Esophagus (tissue), 2 donors: ENCODE measurements around the gene AKAP10. TPM values are rescaled to one million over a fixed set of nuclear protein-coding genes. Genes with fewer than 3 reads are reported as not detected.
"Not testable (repeated sequence)": the region's sequence is repeated elsewhere in the genome, so short reads cannot be mapped to it uniquely, and the experiment has no call there.

Experiments
- H3K27ac ChIP-seq, 2 donors: one replicate each; pipeline ENCODE4 v1.5.1; 2013; ENCODE audit warnings: low read depth in 2 of 2, mild to moderate bottlenecking in 2 of 2, inconsistent platforms in 1 of 2, low read length in 1 of 2, moderate library complexity in 1 of 2
- H3K27me3 ChIP-seq, 2 donors: one replicate each; pipeline ENCODE4 v1.6.1; 2013; ENCODE audit warnings: low read length in 2 of 2, control low read depth in 1 of 2, mild to moderate bottlenecking in 1 of 2; ENCODE audit not compliant: insufficient read depth in 2 of 2, control insufficient read depth in 1 of 2
- H3K36me3 ChIP-seq, 2 donors: one replicate each; pipeline ENCODE4 v1.6.1; 2013; ENCODE audit warnings: low read length in 1 of 2; ENCODE audit not compliant: control insufficient read depth in 2 of 2, insufficient read depth in 2 of 2
- H3K4me1 ChIP-seq, 2 donors: one replicate each; pipeline ENCODE4 v1.6.1; 2013; ENCODE audit warnings: low read length in 1 of 2; ENCODE audit not compliant: control insufficient read depth in 2 of 2, insufficient read depth in 2 of 2
- H3K4me3 ChIP-seq, 2 donors: one replicate each; pipeline ENCODE4 v1.5.1; 2013; ENCODE audit warnings: low read length in 2 of 2, mild to moderate bottlenecking in 2 of 2, low read depth in 1 of 2, moderate library complexity in 1 of 2
- H3K9me3 ChIP-seq, 2 donors: one replicate each; pipeline ENCODE4 v1.6.1; 2013; ENCODE audit warnings: mild to moderate bottlenecking in 2 of 2, low read depth in 1 of 2, low read length in 1 of 2, moderate library complexity in 1 of 2; ENCODE audit not compliant: control insufficient read depth in 2 of 2, insufficient read depth in 1 of 2
- WGBS, 2 donors: extraction: QIAGEN DNeasy Blood & Tissue Kit; methylation state at CpG; one replicate each; pipeline ENCODE4 v1.1.7; 2013; 5-methylcytosine and 5-hydroxymethylcytosine counted together
- polyA plus RNA-seq, 2 donors: library from polyadenylated mRNA; stranded (reverse); fragments of 200-250 nt; gene quantifications; one replicate each; pipeline ENCODE4 v1.2.3, GENCODE V29; 2013
- donor health status: healthy with polysubstance abuse.
- donor health status: Bipolar disorder and iron deficiency.

Gene AKAP10
- polyA plus RNA-seq, 2 donors, result 5.5 to 6.2 TPM

- H3K27ac ChIP-seq, result no peak overlapping the region
- no peaks in the 10 kb centered on the region for H3K27me3 ChIP-seq
- H3K4me3 ChIP-seq, result no peak overlapping the region
- no peaks in the 10 kb centered on the region for H3K9me3 ChIP-seq
- peaks cover 0 to 6% of the 10 kb centered on the region in 2 donors for H3K36me3 ChIP-seq
- H3K4me1 ChIP-seq, result peaks cover 0 to 2% of the 10 kb centered on the region in 2 donors
These were observed 73.2 kb downstream of the AKAP10 start for GRCh38 chr17:19904412-19904811.

DNA sequence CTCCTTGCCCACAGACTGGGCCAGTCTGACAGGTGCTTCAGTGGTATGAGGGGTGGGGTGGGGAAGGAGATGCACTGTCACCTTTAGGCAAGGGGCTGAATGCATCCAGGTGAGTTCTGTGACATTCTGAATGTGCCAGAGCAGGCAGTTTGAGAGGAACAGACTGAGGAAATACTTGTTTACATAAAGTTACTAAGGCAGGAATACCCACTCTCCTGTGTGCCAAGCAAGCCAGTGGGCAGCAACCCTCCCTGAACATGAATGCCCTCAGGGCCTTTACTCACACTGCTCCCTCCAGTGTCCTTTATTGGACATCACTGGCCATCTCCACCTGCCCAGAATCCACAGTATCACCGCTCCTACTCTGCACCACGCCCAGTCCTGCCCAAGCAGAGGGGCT is 76.8 kb downstream of the AKAP10 start:
- Histone ChIP-seq H3K27me3 (no peaks in the 10 kb centered on the region), H3K4me1 (peaks cover 2 to 5% of the 10 kb centered on the region in 2 donors), H3K9me3 (no peaks in the 10 kb centered on the region), H3K27ac (no peak overlapping the region), H3K4me3 (no peak overlapping the region), H3K36me3 (peaks cover 0 to 5% of the 10 kb centered on the region in 2 donors)
- WGBS, 2 donors, result 95 to 98% methylated on average over 2 of the region's 2 CpGs

- H3K4me3 ChIP-seq, result no peak overlapping the region
- no peaks in the 10 kb centered on the region for H3K9me3 ChIP-seq
- no peaks in the 10 kb centered on the region for H3K27me3 ChIP-seq
- peaks cover 2 to 5% of the 10 kb centered on the region in 2 donors for H3K4me1 ChIP-seq
- no peaks in the 10 kb centered on the region for H3K36me3 ChIP-seq
- no peak overlapping the region for H3K27ac ChIP-seq
- WGBS, 2 donors, result 54 to 82% methylated on average over 2 of the region's 2 CpGs
These were observed 79.7 kb downstream of the AKAP10 start for GRCh38 chr17:19897903-19898302.

GRCh38 chr17:19897090-19897837 is 80.4 kb downstream of the AKAP10 start:
- 58 to 63% methylated on average over 8 of the region's 8 CpGs for WGBS, 2 donors

GRCh38 chr17:19896679-19897078 is 80.9 kb downstream of the AKAP10 start:
- no peak overlapping the region for H3K4me3 ChIP-seq
- no peaks in the 10 kb centered on the region for H3K9me3 ChIP-seq
- H3K27me3 ChIP-seq, result no peaks in the 10 kb centered on the region
- 71 to 73% methylated on average over 2 of the region's 2 CpGs for WGBS, 2 donors
- H3K4me1 ChIP-seq, result peaks cover 2 to 5% of the 10 kb centered on the region in 2 donors
- no peaks in the 10 kb centered on the region for H3K36me3 ChIP-seq
- no peak overlapping the region for H3K27ac ChIP-seq

More at GRCh38 chr17:19897090-19897837, 80.4 kb downstream of the AKAP10 start:
- Histone ChIP-seq H3K27me3 (no peaks in the 10 kb centered on the region), H3K36me3 (no peaks in the 10 kb centered on the region), H3K9me3 (no peaks in the 10 kb centered on the region), H3K4me1 (peaks cover 2 to 5% of the 10 kb centered on the region in 2 donors), H3K4me3 (no peak overlapping the region), H3K27ac (no peak overlapping the region)

DNA sequence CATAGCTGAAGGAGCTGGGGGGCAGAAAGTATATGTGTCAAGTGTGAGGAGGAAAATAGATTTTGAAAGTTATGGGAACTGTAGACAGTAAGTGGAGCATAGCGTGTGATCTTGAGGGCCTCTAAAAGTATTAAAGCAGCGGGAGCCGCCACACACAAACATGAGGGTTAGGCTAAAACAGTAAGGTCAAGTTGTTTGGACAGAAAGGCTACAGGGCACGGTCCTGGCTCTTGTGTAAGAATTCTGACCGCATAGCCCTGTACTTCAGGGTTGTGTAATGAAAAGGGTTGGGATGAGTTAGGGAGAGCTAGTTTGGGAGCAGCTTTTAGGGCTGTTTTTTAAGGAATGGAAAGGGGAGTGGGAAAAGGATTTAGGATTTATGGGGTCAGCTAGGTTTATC is 87.1 kb downstream of the AKAP10 start:
- not testable (repeated sequence) for H3K27ac ChIP-seq, H3K4me3 ChIP-seq, H3K4me1 ChIP-seq, H3K27me3 ChIP-seq, H3K36me3 ChIP-seq, H3K9me3 ChIP-seq
- 90 to 96% methylated on average over 5 of the region's 5 CpGs for WGBS, 2 donors

- H3K27ac ChIP-seq, H3K9me3 ChIP-seq, H3K36me3 ChIP-seq, H3K4me1 ChIP-seq, H3K27me3 ChIP-seq, H3K4me3 ChIP-seq: not testable (repeated sequence)
- WGBS, 2 donors, result 94 to 95% methylated on average over 5 of the region's 5 CpGs
These were observed 87.6 kb downstream of the AKAP10 start for GRCh38 chr17:19890001-19890400.

DNA sequence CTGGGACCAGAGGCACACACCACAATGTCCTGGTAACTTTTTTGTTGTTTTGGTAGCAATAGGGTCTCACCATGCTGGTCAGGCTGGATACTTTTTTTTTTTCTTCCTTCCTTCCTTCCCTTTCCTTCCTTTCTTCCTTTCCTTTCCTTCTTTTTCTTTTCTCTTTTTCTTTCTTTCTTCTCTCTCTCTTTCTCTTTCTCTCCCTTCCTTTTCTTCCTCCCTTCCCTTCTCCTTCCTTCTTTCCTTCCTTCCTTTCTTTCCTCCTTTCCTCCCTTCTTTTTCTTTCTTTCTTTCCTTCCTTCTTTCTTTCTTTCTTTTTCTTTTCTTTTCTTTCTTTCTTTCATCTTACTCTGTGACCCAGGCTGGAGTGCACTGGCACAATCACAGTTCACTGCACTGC is 91.5 kb downstream of the AKAP10 start:
- no peaks in the 10 kb centered on the region for H3K9me3 ChIP-seq
- H3K27ac ChIP-seq, result no peak overlapping the region
- no peaks in the 10 kb centered on the region for H3K27me3 ChIP-seq
- H3K4me3 ChIP-seq, result no peak overlapping the region
- no peaks in the 10 kb centered on the region for H3K36me3 ChIP-seq
- H3K4me1 ChIP-seq, result no peaks in the 10 kb centered on the region

GRCh38 chr17:19883537-19884215 is 94.0 kb downstream of the AKAP10 start:
- Histone ChIP-seq H3K27ac (no peak overlapping the region), H3K27me3 (no peaks in the 10 kb centered on the region), H3K9me3 (no peaks in the 10 kb centered on the region), H3K4me1 (no peaks in the 10 kb centered on the region), H3K4me3 (no peak overlapping the region), H3K36me3 (no peaks in the 10 kb centered on the region)
- 72 to 74% methylated on average over 8 of the region's 8 CpGs for WGBS, 2 donors

DNA sequence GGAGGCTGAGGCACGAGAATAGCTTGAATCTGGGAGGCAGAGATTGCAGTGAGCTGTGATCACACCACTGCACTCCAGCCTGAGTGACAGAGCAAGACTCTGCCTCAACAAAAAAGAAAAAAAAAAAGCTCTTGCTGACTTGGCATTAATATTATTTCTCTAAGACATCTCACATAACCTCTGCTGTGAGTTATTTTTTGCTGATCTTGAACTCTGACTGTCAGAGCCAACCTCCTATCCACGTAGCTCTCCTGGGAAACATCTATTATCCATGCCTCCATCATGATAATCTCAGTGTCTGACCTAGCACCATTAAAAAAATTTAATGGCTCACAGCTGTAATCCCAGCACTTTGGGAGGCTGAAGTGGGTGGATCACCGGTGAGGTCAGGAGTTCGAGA is 97.2 kb downstream of the AKAP10 start:
- H3K36me3 ChIP-seq, result no peaks in the 10 kb centered on the region
- WGBS, 2 donors, result 85 to 93% methylated on average over 4 of the region's 4 CpGs
- no peak overlapping the region for H3K4me3 ChIP-seq
- no peaks in the 10 kb centered on the region for H3K27me3 ChIP-seq
- H3K4me1 ChIP-seq, result no peaks in the 10 kb centered on the region
- no peak overlapping the region for H3K27ac ChIP-seq
- H3K9me3 ChIP-seq, result no peaks in the 10 kb centered on the region
